HG03175 (cell line): ENCODE measurements around the gene AGTPBP1.

ENCODE experiments used
- ATAC-seq: cut with Tn5 transposase; IDR thresholded peaks from one replicate; pipeline ENCODE4 v1.9.1; 2021; ENCODE audit warnings: mild to moderate bottlenecking, moderate library complexity; ENCODE audit not compliant: unreplicated experiment

AGTPBP1 gene

GRCh38 chr9:85541876-85542275 lies 199.9 kb downstream of the AGTPBP1 start:
- no peak for ATAC-seq

- ATAC-seq: no peak
Observed at GRCh38 chr9:85536514-85536913, 205.2 kb downstream of the AGTPBP1 start.

GRCh38 chr9:85536076-85536475 lies 205.7 kb downstream of the AGTPBP1 start:
- ATAC-seq: no peak

GRCh38 chr9:85534340-85534739 lies 207.4 kb downstream of the AGTPBP1 start:
- ATAC-seq: no peak

GRCh38 chr9:85533538-85533937 lies 208.2 kb downstream of the AGTPBP1 start:
- ATAC-seq: no peak

- ATAC-seq: no peak
Observed at GRCh38 chr9:85530721-85531120, 211.0 kb downstream of the AGTPBP1 start.

- no peak for ATAC-seq
Observed at GRCh38 chr9:85528607-85529006, 213.1 kb downstream of the AGTPBP1 start.

- no peak for ATAC-seq
Observed at GRCh38 chr9:85528142-85528541, 213.6 kb downstream of the AGTPBP1 start.

- no peak for ATAC-seq
Observed at GRCh38 chr9:85527331-85528020, 214.3 kb downstream of the AGTPBP1 start.

GRCh38 chr9:85524531-85524930 lies 217.2 kb downstream of the AGTPBP1 start:
- no peak for ATAC-seq

GRCh38 chr9:85523202-85523601 lies 218.6 kb downstream of the AGTPBP1 start:
- ATAC-seq: no peak

- no peak for ATAC-seq
Observed at GRCh38 chr9:85522459-85523092, 219.2 kb downstream of the AGTPBP1 start.

GRCh38 chr9:85521371-85522197 lies 220.2 kb downstream of the AGTPBP1 start:
- no peak for ATAC-seq

- no peak for ATAC-seq
Observed at GRCh38 chr9:85516976-85517637, 224.6 kb downstream of the AGTPBP1 start.

GRCh38 chr9:85516455-85516854 lies 225.3 kb downstream of the AGTPBP1 start:
- ATAC-seq: no peak

- no peak for ATAC-seq
Observed at GRCh38 chr9:85515021-85515420, 226.7 kb downstream of the AGTPBP1 start.

- ATAC-seq: no peak
Observed at GRCh38 chr9:85514256-85514655, 227.5 kb downstream of the AGTPBP1 start.

- ATAC-seq: no peak
Observed at GRCh38 chr9:85511746-85512145, 230.0 kb downstream of the AGTPBP1 start.

- no peak for ATAC-seq
Observed at GRCh38 chr9:85510830-85511504, 230.8 kb downstream of the AGTPBP1 start.

- no peak for ATAC-seq
Observed at GRCh38 chr9:85508616-85509015, 233.1 kb downstream of the AGTPBP1 start.

GRCh38 chr9:85505612-85506011 lies 236.1 kb downstream of the AGTPBP1 start:
- no peak for ATAC-seq
